ENCODE measurements around the gene ADSS1.
A peak's percentile ranks its signal among the peaks of the same experiment; 100 is the strongest.

The ADSS1 gene

DNA sequence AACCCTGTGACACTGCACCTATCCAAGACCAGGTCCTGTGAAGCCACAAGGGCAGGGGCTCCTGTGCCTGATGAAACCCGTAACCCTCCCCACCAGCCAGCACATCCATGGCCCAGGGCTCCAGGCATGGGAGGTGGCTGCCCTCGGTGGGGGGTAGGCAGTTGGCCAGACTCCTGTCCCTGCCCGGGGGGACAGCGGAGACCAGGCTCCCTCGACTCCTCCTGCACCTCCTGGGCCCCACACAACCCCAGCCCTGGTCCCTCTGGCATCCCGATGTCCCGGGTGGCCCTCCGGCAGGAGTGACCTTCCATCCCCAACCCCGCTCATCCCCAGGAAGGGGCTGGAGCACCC lies 60.2 kb downstream of the ADSS1 start:
- Histone ChIP-seq H2BK5ac (ENCODE audit: low read depth, low read length, poor library complexity, severe bottlenecking) (no peak overlapping the region), H3K27me3 (ENCODE audit: control insufficient read depth in 1 of 2, insufficient read depth in 1 of 2, low read length in 2 of 2) (no peaks in the 10 kb centered on the region), H3K9me3 (ENCODE audit: control insufficient read depth, low read length) (no peaks in the 10 kb centered on the region), H3K18ac (ENCODE audit: low read depth in 1 of 2, low read length in 2 of 2) (no peak overlapping the region), H2BK15ac (ENCODE audit: low read depth, poor library complexity, severe bottlenecking) (no peak overlapping the region), H2AFZ (ENCODE audit: low read depth, low read length) (no peak overlapping the region), H3K23ac (ENCODE audit: low read length in 2 of 2) (no peak overlapping the region), H2BK120ac (ENCODE audit: low read depth, low read length) (no peak overlapping the region), H3K4me3 (ENCODE audit: insufficient read depth in 1 of 2, low read depth in 1 of 2, low read length in 2 of 2) (no peak overlapping the region), H2AK5ac (ENCODE audit: low read length, severe bottlenecking) (no peak overlapping the region), H3K4ac (ENCODE audit: low read depth in 1 of 2, low read length in 2 of 2) (no peak overlapping the region), H4K91ac (ENCODE audit: low read length) (no peak overlapping the region), H2BK12ac (ENCODE audit: low read length in 2 of 2) (no peak overlapping the region), H3K9ac (ENCODE audit: low read length) (no peak overlapping the region), H3K14ac (ENCODE audit: low read length in 2 of 2) (no peak overlapping the region), H3K36me3 (ENCODE audit: control insufficient read depth in 1 of 2, insufficient read depth in 2 of 2, low read depth in 1 of 2, low read length in 2 of 2) (peaks cover 11 to 100% of the 10 kb centered on the region in 2 experiments), H3K27ac (ENCODE audit: low read length, poor library complexity, severe bottlenecking) (no peak overlapping the region), H3K79me1 (replicated peaks; ENCODE audit: low read length, poor library complexity, severe bottlenecking) (peaks cover 60% of the 10 kb centered on the region), H4K8ac (ENCODE audit: low read length) (no peak overlapping the region), H3K4me2 (ENCODE audit: low read length, poor library complexity, severe bottlenecking) (no peak overlapping the region), H3K4me1 (ENCODE audit: control insufficient read depth, insufficient read depth, low read depth, low read length) (peaks cover 27% of the 10 kb centered on the region)
- WGBS, result 95% methylated on average over 7 of the region's 9 CpGs
- DNase-seq, result no peak

- no peak overlapping the region for H2BK120ac ChIP-seq (ENCODE audit: low read depth, low read length)
- no peak overlapping the region for H3K4me3 ChIP-seq (ENCODE audit: insufficient read depth in 1 of 2, low read depth in 1 of 2, low read length in 2 of 2)
- H2BK5ac ChIP-seq (ENCODE audit: low read depth, low read length, poor library complexity, severe bottlenecking), result no peak overlapping the region
- peaks cover 60% of the 10 kb centered on the region for H3K79me1 ChIP-seq (replicated peaks; ENCODE audit: low read length, poor library complexity, severe bottlenecking)
- no peak overlapping the region for H3K18ac ChIP-seq (ENCODE audit: low read depth in 1 of 2, low read length in 2 of 2)
- no peaks in the 10 kb centered on the region for H3K9me3 ChIP-seq (ENCODE audit: control insufficient read depth, low read length)
- WGBS, result 89% methylated on average over 34 of the region's 36 CpGs
- H2BK12ac ChIP-seq (ENCODE audit: low read length in 2 of 2), result no peak overlapping the region
- DNase-seq, result no peak
- no peak overlapping the region for H2AK5ac ChIP-seq (ENCODE audit: low read length, severe bottlenecking)
- H4K91ac ChIP-seq (ENCODE audit: low read length), result peak overlapping the region; percentile 53
- no peak overlapping the region for H2BK15ac ChIP-seq (ENCODE audit: low read depth, poor library complexity, severe bottlenecking)
- no peaks in the 10 kb centered on the region for H3K27me3 ChIP-seq (ENCODE audit: control insufficient read depth in 1 of 2, insufficient read depth in 1 of 2, low read length in 2 of 2)
- no peak overlapping the region for H3K4me2 ChIP-seq (ENCODE audit: low read length, poor library complexity, severe bottlenecking)
- peaks cover 15 to 100% of the 10 kb centered on the region in 2 experiments for H3K36me3 ChIP-seq (ENCODE audit: control insufficient read depth in 1 of 2, insufficient read depth in 2 of 2, low read depth in 1 of 2, low read length in 2 of 2)
- H4K8ac ChIP-seq (ENCODE audit: low read length), result no peak overlapping the region
- H3K14ac ChIP-seq (ENCODE audit: low read length in 2 of 2), result no peak overlapping the region
- H3K9ac ChIP-seq (ENCODE audit: low read length), result no peak overlapping the region
- no peak overlapping the region for H2AFZ ChIP-seq (ENCODE audit: low read depth, low read length)
- no peak overlapping the region for H3K27ac ChIP-seq (ENCODE audit: low read length, poor library complexity, severe bottlenecking)
- H3K4me1 ChIP-seq (ENCODE audit: control insufficient read depth, insufficient read depth, low read depth, low read length), result peaks cover 30% of the 10 kb centered on the region
- H3K23ac ChIP-seq (ENCODE audit: low read length in 2 of 2), result no peak overlapping the region
- H3K4ac ChIP-seq (ENCODE audit: low read depth in 1 of 2, low read length in 2 of 2), result no peak overlapping the region
These were observed 61.0 kb downstream of the ADSS1 start for GRCh38 chr14:104784846-104785707.

DNA sequence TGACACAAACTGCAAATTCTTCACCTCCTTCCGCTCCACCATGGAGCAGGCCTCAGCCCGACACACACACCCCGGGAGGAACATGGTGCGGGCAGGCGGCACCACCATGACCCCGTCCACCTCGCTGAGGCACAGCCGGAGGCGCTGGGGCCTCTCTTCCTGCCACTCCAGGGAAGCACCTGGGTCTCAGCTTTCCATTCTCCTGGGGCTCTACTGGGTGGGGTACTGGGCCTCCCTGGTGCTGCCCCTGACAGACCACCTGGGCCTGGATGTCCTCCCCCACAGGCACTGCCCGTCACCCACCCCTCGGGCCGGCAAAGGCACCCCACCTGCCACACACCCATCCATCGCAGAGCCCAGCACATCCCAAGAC lies 61.7 kb downstream of the ADSS1 start:
- Histone ChIP-seq H3K18ac (ENCODE audit: low read depth in 1 of 2, low read length in 2 of 2) (no peak overlapping the region), H4K91ac (ENCODE audit: low read length) (no peak overlapping the region), H2BK120ac (ENCODE audit: low read depth, low read length) (no peak overlapping the region), H2BK12ac (ENCODE audit: low read length in 2 of 2) (no peak overlapping the region), H3K27me3 (ENCODE audit: control insufficient read depth in 1 of 2, insufficient read depth in 1 of 2, low read length in 2 of 2) (no peaks in the 10 kb centered on the region), H3K79me1 (replicated peaks; ENCODE audit: low read length, poor library complexity, severe bottlenecking) (peaks cover 61% of the 10 kb centered on the region), H3K4me1 (ENCODE audit: control insufficient read depth, insufficient read depth, low read depth, low read length) (peaks cover 34% of the 10 kb centered on the region), H3K4ac (ENCODE audit: low read depth in 1 of 2, low read length in 2 of 2) (no peak overlapping the region), H3K36me3 (ENCODE audit: control insufficient read depth in 1 of 2, insufficient read depth in 2 of 2, low read depth in 1 of 2, low read length in 2 of 2) (peaks cover 20 to 100% of the 10 kb centered on the region in 2 experiments), H2AK5ac (ENCODE audit: low read length, severe bottlenecking) (no peak overlapping the region), H3K4me3 (ENCODE audit: insufficient read depth in 1 of 2, low read depth in 1 of 2, low read length in 2 of 2) (no peak overlapping the region), H3K4me2 (ENCODE audit: low read length, poor library complexity, severe bottlenecking) (no peak overlapping the region), H3K23ac (ENCODE audit: low read length in 2 of 2) (no peak overlapping the region), H2AFZ (ENCODE audit: low read depth, low read length) (no peak overlapping the region), H2BK15ac (ENCODE audit: low read depth, poor library complexity, severe bottlenecking) (no peak overlapping the region), H3K9ac (ENCODE audit: low read length) (no peak overlapping the region), H3K14ac (ENCODE audit: low read length in 2 of 2) (no peak overlapping the region), H2BK5ac (ENCODE audit: low read depth, low read length, poor library complexity, severe bottlenecking) (no peak overlapping the region), H3K9me3 (ENCODE audit: control insufficient read depth, low read length) (no peaks in the 10 kb centered on the region), H3K27ac (ENCODE audit: low read length, poor library complexity, severe bottlenecking) (no peak overlapping the region), H4K8ac (ENCODE audit: low read length) (no peak overlapping the region)
- 97% methylated on average over 13 of the region's 13 CpGs for WGBS
- no peak for DNase-seq

DNA sequence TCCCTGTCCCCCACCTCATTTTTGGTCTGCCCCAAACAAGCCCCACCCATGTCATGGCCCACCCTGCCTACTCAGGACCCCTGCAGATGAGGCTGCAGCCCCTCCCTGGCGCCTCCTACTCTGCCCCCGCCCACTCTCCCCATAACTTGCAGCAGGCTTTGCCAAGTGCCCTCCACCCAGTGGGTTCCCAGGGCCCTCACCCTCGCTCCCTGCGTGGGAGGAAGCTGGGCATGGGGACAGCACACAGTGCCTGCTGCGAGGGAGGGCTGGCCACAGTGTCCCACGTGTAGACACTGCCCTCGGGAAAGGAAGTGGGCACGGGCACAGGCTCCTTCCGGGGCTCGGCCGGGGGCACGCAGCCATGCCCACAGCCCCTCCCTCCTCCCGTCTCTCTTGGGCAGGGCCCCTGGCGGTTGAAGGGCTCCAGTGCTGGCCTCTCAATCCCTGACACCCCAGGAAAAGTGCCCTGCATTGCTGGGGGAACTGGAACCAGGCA lies 62.1 kb downstream of the ADSS1 start:
- Histone ChIP-seq H2BK12ac (ENCODE audit: low read length in 2 of 2) (no peak overlapping the region), H3K4me1 (ENCODE audit: control insufficient read depth, insufficient read depth, low read depth, low read length) (peaks cover 35% of the 10 kb centered on the region), H3K9me3 (ENCODE audit: control insufficient read depth, low read length) (no peaks in the 10 kb centered on the region), H3K27me3 (ENCODE audit: control insufficient read depth in 1 of 2, insufficient read depth in 1 of 2, low read length in 2 of 2) (no peaks in the 10 kb centered on the region), H3K4me3 (ENCODE audit: insufficient read depth in 1 of 2, low read depth in 1 of 2, low read length in 2 of 2) (no peak overlapping the region), H2BK5ac (ENCODE audit: low read depth, low read length, poor library complexity, severe bottlenecking) (no peak overlapping the region), H4K8ac (ENCODE audit: low read length) (no peak overlapping the region), H3K9ac (ENCODE audit: low read length) (no peak overlapping the region), H3K18ac (ENCODE audit: low read depth in 1 of 2, low read length in 2 of 2) (no peak overlapping the region), H3K23ac (ENCODE audit: low read length in 2 of 2) (no peak overlapping the region), H2BK15ac (ENCODE audit: low read depth, poor library complexity, severe bottlenecking) (no peak overlapping the region), H3K14ac (ENCODE audit: low read length in 2 of 2) (no peak overlapping the region), H3K27ac (ENCODE audit: low read length, poor library complexity, severe bottlenecking) (no peak overlapping the region), H3K4ac (ENCODE audit: low read depth in 1 of 2, low read length in 2 of 2) (no peak overlapping the region), H2AFZ (ENCODE audit: low read depth, low read length) (no peak overlapping the region), H2AK5ac (ENCODE audit: low read length, severe bottlenecking) (no peak overlapping the region), H3K4me2 (ENCODE audit: low read length, poor library complexity, severe bottlenecking) (no peak overlapping the region), H3K36me3 (ENCODE audit: control insufficient read depth in 1 of 2, insufficient read depth in 2 of 2, low read depth in 1 of 2, low read length in 2 of 2) (peaks cover 25 to 100% of the 10 kb centered on the region in 2 experiments), H3K79me1 (replicated peaks; ENCODE audit: low read length, poor library complexity, severe bottlenecking) (peaks cover 61% of the 10 kb centered on the region), H4K91ac (ENCODE audit: low read length) (no peak overlapping the region), H2BK120ac (ENCODE audit: low read depth, low read length) (no peak overlapping the region)
- no peak for DNase-seq
- WGBS, result 97% methylated on average over 12 of the region's 14 CpGs

All from mesenchymal stem cell (in vitro differentiated cells and primary cell).